KMS-11 (cell line): Measurements from ENCODE around the gene VPREB1.
A peak's percentile ranks its signal among the peaks of the same experiment; 100 is the strongest.
"Not testable (repeated sequence)": the region's sequence is repeated elsewhere in the genome, so short reads cannot be mapped to it uniquely, and the experiment has no call there.

ENCODE experiments used
- H2AFZ ChIP-seq: fragments of 200-600 bp; sonication (generic); 2 replicates; pipeline ENCODE4 v1.6.1; 2016; ENCODE audit warnings: antibody characterized with exemption, mixed run types, low read depth
- H3K27ac ChIP-seq: fragments of 200-600 bp; sonication (generic); 2 replicates; pipeline ENCODE4 v1.6.1; 2016; ENCODE audit warnings: mild to moderate bottlenecking, mixed run types
- H3K27me3 ChIP-seq: fragments of 200-600 bp; sonication (generic); 2 replicates; pipeline ENCODE4 v1.6.1; 2017; ENCODE audit warnings: mild to moderate bottlenecking, low read depth, mixed run types, moderate library complexity; ENCODE audit not compliant: insufficient read depth
- H3K36me3 ChIP-seq: fragments of 200-600 bp; sonication (generic); 2 replicates; pipeline ENCODE4 v1.6.1; 2017; ENCODE audit warnings: mild to moderate bottlenecking, mixed run types; ENCODE audit not compliant: insufficient read depth
- H3K4me1 ChIP-seq: fragments of 200-600 bp; sonication (generic); 2 replicates; pipeline ENCODE4 v1.6.1; 2016; ENCODE audit warnings: mild to moderate bottlenecking, low read depth, mixed run types; ENCODE audit not compliant: poor library complexity, severe bottlenecking
- H3K4me2 ChIP-seq: fragments of 200-600 bp; sonication (generic); 2 replicates; pipeline ENCODE4 v1.7.0; 2016; ENCODE audit warnings: mild to moderate bottlenecking, mixed run types
- H3K4me3 ChIP-seq: fragments of 200-600 bp; sonication (generic); IDR thresholded peaks from 2 replicates; pipeline ENCODE4 v1.6.1; 2017; ENCODE audit warnings: low read depth, low read length, mixed read lengths; ENCODE audit not compliant: insufficient read depth
- H3K79me2 ChIP-seq: fragments of 200-600 bp; sonication (generic); 2 replicates; pipeline ENCODE4 v1.6.1; 2016; ENCODE audit warnings: low read depth, mixed run types; ENCODE audit not compliant: insufficient read depth
- H3K9ac ChIP-seq: fragments of 200-600 bp; sonication (generic); 2 replicates; pipeline ENCODE4 v1.6.1; 2016; ENCODE audit warnings: mild to moderate bottlenecking, mixed run types
- H4K20me1 ChIP-seq: fragments of 200-600 bp; sonication (generic); 2 replicates; pipeline ENCODE4 v1.6.1; 2016; ENCODE audit warnings: mild to moderate bottlenecking, mixed run types; ENCODE audit not compliant: insufficient read depth
- CTCF ChIP-seq: fragments of 200-600 bp; sonication (generic); conservative IDR thresholded peaks from 2 replicates; pipeline ENCODE4 v1.6.1; 2017; ENCODE audit warnings: low read depth, mild to moderate bottlenecking, antibody characterized with exemption, low read length, moderate library complexity, mixed read lengths

The VPREB1 gene

GRCh38 chr22:22203048-22203971 is 41.3 kb upstream of the VPREB1 start:
- peaks cover 3% of the 10 kb centered on the region for H3K4me1 ChIP-seq

GRCh38 chr22:22207845-22208564 is 36.6 kb upstream of the VPREB1 start:
- no peaks in the 10 kb centered on the region for H3K36me3 ChIP-seq
- H3K79me2 ChIP-seq: no peaks in the 10 kb centered on the region
- no peaks in the 10 kb centered on the region for H3K4me1 ChIP-seq
- H3K4me3 ChIP-seq: no peak overlapping the region
- peak; percentile 74 for TF ChIP-seq CTCF
- no peaks in the 10 kb centered on the region for H4K20me1 ChIP-seq
- H3K4me2 ChIP-seq: no peak overlapping the region
- peak overlapping the region; percentile 45 for H2AFZ ChIP-seq
- no peak overlapping the region for H3K9ac ChIP-seq
- H3K27me3 ChIP-seq: no peaks in the 10 kb centered on the region
- H3K27ac ChIP-seq: no peak overlapping the region

More at GRCh38 chr22:22203048-22203971, 41.3 kb upstream of the VPREB1 start:
- no peaks in the 10 kb centered on the region for H4K20me1 ChIP-seq
- no peak overlapping the region for H3K4me3 ChIP-seq
- H3K36me3 ChIP-seq: no peaks in the 10 kb centered on the region
- no peaks in the 10 kb centered on the region for H3K27me3 ChIP-seq
- no peak overlapping the region for H2AFZ ChIP-seq
- no peak overlapping the region for H3K4me2 ChIP-seq
- H3K9ac ChIP-seq: no peak overlapping the region
- no peak overlapping the region for H3K27ac ChIP-seq
- no peaks in the 10 kb centered on the region for H3K79me2 ChIP-seq
- no peak for TF ChIP-seq CTCF

- Histone ChIP-seq H3K4me1 (no peaks in the 10 kb centered on the region), H3K79me2 (no peaks in the 10 kb centered on the region), H3K27ac (no peak overlapping the region), H3K4me3 (no peak overlapping the region), H3K27me3 (no peaks in the 10 kb centered on the region), H3K4me2 (no peak overlapping the region), H3K9ac (no peak overlapping the region), H3K36me3 (no peaks in the 10 kb centered on the region), H2AFZ (no peak overlapping the region), H4K20me1 (no peaks in the 10 kb centered on the region)
- no peak for TF ChIP-seq CTCF
These were observed 35.9 kb upstream of the VPREB1 start for GRCh38 chr22:22208652-22209051.

GRCh38 chr22:22209080-22209640 is 35.4 kb upstream of the VPREB1 start:
- not testable (repeated sequence) for H3K4me3 ChIP-seq, H3K36me3 ChIP-seq, H3K4me1 ChIP-seq, H3K79me2 ChIP-seq, H3K27ac ChIP-seq, H4K20me1 ChIP-seq, H3K9ac ChIP-seq, H2AFZ ChIP-seq, H3K27me3 ChIP-seq, H3K4me2 ChIP-seq
